ENCODE measurements around the gene LCMT2. TPM values are rescaled to one million over a fixed set of nuclear protein-coding genes. Genes with fewer than 3 reads are reported as not detected.

LCMT2 gene
- total RNA-seq, 6 donors from 2014 or later, result 1.0 to 8.2 (median 6.3) TPM

DNA sequence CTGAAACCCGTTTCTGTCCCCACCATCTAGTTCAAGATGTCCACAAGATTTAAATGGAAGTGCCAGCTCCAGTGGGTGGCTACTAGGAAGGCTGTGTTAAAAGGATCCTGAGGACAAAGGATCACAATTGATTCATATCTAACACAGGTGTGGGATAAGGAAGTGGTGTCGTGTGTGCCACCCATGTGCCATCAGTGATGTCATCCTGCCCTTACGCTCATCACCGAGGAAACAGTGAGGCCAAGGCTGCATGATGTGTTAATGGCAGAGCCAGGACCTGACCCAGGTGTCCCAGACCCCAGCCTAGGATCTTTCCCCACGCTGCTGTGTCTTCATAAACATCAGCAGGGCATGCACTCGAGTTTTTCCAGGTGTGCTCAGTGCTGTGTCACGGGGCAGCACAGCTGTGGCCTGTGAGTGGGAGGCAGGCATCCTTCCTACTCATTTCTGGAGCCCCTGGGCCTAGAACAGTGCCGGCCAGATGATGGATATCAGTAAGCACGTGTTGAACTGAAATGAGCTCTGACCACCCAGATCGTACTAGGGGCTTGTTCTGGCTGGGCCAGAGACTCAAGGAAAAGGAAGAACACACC, 53.0 kb downstream of the LCMT2 start:
- no peak for DNase-seq
- no peaks in the 10 kb centered on the region for H3K4me1 ChIP-seq
- no peaks in the 10 kb centered on the region for H3K27me3 ChIP-seq
- no peak overlapping the region for H3K27ac ChIP-seq
- 73 to 82% methylated on average over 5 to 10 of the region's 10 CpGs for WGBS, 2 donors
- no peaks in the 10 kb centered on the region for H3K9me3 ChIP-seq
- no peak overlapping the region for H3K4me3 ChIP-seq
- TF ChIP-seq POLR2A (IDR thresholded peaks at IDR 0.05) (no peak), POLR2AphosphoS5 (IDR thresholded peaks at IDR 0.05) (no peak), EP300 (IDR thresholded peaks at IDR 0.05) (no peak)
- TF ChIP-seq, protein P1, sequence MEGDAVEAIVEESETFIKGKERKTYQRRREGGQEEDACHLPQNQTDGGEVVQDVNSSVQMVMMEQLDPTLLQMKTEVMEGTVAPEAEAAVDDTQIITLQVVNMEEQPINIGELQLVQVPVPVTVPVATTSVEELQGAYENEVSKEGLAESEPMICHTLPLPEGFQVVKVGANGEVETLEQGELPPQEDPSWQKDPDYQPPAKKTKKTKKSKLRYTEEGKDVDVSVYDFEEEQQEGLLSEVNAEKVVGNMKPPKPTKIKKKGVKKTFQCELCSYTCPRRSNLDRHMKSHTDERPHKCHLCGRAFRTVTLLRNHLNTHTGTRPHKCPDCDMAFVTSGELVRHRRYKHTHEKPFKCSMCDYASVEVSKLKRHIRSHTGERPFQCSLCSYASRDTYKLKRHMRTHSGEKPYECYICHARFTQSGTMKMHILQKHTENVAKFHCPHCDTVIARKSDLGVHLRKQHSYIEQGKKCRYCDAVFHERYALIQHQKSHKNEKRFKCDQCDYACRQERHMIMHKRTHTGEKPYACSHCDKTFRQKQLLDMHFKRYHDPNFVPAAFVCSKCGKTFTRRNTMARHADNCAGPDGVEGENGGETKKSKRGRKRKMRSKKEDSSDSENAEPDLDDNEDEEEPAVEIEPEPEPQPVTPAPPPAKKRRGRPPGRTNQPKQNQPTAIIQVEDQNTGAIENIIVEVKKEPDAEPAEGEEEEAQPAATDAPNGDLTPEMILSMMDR (IDR thresholded peaks at IDR 0.05), result no peak
- H3K36me3 ChIP-seq, result no peaks in the 10 kb centered on the region
- ATAC-seq (ENCODE audit: low FRiP score in 2 of 2), result no peak

DNA sequence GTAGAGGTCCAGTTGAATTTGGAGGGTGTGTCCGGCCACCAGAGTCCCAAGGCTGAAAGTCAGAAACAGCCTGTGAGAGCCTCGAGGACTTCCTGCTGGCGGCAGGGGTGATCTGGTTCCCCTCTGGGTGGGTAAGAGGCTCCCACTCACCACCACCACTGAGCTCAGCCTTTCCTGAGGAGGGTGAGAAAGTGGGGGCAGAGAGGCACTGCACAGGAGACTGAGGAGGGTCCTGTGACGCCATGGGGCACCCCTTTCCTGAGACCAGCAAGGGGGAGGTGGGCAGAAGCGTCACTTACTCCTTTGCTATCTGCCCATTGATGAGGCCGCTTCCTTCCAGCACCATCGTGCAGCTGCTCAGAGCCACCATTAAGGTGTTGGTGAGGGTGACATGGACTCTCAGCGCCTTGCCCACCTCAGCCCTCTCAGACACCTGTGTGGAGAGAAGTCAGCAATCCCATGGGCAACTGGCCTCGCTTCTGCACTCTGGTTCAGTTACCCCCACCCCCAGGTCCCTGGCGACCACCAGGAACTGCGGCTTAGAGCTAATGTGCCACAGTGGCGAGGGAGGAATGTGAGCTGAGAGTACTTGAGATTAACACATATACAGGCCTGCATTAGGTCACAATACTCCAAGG, 53.7 kb downstream of the LCMT2 start:
- WGBS, 2 donors, result 73 to 80% methylated on average over 8 to 12 of the region's 12 CpGs
- no peaks in the 10 kb centered on the region for H3K9me3 ChIP-seq
- DNase-seq (no peak), ATAC-seq (ENCODE audit: low FRiP score in 2 of 2) (no peak)
- H3K27me3 ChIP-seq, result no peaks in the 10 kb centered on the region
- H3K36me3 ChIP-seq, result no peaks in the 10 kb centered on the region
- no peaks in the 10 kb centered on the region for H3K4me1 ChIP-seq
- TF ChIP-seq POLR2A (IDR thresholded peaks at IDR 0.05) (no peak), EP300 (IDR thresholded peaks at IDR 0.05) (no peak), POLR2AphosphoS5 (IDR thresholded peaks at IDR 0.05) (no peak)
- TF ChIP-seq, protein P1 (IDR thresholded peaks at IDR 0.05), result no peak
- no peak overlapping the region for H3K27ac ChIP-seq
- no peak overlapping the region for H3K4me3 ChIP-seq

DNA sequence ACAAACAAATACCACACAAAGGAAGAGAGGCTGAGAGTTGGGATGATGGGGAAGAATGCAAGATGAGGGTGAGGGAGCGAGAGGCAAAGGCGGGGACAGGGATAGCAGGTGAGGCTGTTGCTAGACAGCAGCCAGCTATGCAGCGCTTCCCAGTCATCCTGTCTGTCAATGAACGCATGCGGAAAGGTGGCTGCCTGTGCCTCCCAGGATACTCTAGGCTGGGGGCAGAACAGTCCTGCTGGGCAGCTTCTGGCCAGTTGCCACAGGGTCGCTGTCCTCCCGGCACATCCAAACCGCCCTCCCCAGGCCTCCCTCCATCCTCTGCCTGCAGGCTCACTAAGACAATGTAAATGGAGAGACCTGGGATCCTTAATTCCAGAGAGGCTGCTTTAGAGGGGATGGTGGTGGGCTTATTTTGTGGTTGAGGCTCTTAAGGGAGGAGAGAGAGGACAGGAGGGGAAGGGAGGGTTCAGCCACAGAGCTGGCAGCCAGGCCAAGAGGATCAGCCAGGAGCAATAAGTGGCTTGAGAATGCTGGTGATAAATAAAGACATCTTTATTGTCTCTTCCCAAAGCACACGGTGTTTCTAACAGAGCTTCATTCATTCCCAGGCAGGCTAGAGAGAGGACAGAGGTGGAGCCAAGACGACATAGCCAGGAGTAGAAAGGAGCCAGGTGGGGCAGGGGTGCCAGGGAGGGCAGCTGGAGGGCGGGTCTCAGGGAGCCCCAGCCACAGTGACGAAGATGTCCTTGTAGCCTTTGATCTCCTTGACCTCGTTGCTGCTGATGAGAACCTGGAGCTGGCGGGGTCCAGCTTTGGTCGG, 54.4 kb downstream of the LCMT2 start:
- DNase-seq (no peak), ATAC-seq (ENCODE audit: low FRiP score in 2 of 2) (no peak)
- Histone ChIP-seq H3K4me1 (no peaks in the 10 kb centered on the region), H3K27ac (no peak overlapping the region), H3K36me3 (no peaks in the 10 kb centered on the region), H3K27me3 (no peaks in the 10 kb centered on the region), H3K4me3 (no peak overlapping the region), H3K9me3 (no peaks in the 10 kb centered on the region)
- TF ChIP-seq POLR2A (IDR thresholded peaks at IDR 0.05), result no peak
- TF ChIP-seq POLR2AphosphoS5 (IDR thresholded peaks at IDR 0.05), result no peak
- no peak for TF ChIP-seq EP300 (IDR thresholded peaks at IDR 0.05)
- TF ChIP-seq, protein P1 (IDR thresholded peaks at IDR 0.05), result no peak
- 74 to 75% methylated on average over 13 to 15 of the region's 15 CpGs for WGBS, 2 donors

DNA sequence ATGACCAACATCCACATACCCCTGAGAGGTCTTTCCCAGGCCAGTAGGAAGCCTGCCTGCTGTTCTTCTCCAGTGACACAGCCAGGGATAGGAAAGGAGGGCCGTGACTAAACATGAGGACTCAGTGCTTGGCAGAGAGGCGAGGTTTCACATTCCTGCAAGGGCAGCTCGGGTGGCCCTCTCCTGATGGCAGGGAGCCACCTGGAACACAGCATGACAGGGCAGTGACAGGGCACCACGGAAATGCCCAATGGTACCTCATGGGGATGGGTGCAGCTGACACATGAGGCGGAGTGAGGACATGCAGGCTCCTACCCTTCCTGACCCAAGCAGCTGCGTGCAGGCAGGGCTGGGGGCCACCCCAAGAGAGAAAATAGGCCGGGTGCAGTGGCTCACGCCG, 56.2 kb downstream of the LCMT2 start:
- no peak overlapping the region for H3K27ac ChIP-seq
- no peaks in the 10 kb centered on the region for H3K9me3 ChIP-seq
- no peak for TF ChIP-seq POLR2AphosphoS5 (IDR thresholded peaks at IDR 0.05)
- no peak for TF ChIP-seq EP300 (IDR thresholded peaks at IDR 0.05)
- TF ChIP-seq, protein P1 (IDR thresholded peaks at IDR 0.05), result no peak
- no peak for TF ChIP-seq POLR2A (IDR thresholded peaks at IDR 0.05)
- H3K36me3 ChIP-seq, result no peaks in the 10 kb centered on the region
- ATAC-seq (ENCODE audit: low FRiP score in 2 of 2) (peak in 1 of 2 donors; percentile 35), DNase-seq (no peak)
- H3K27me3 ChIP-seq, result no peaks in the 10 kb centered on the region
- no peaks in the 10 kb centered on the region for H3K4me1 ChIP-seq
- no peak overlapping the region for H3K4me3 ChIP-seq
- WGBS, 2 donors, result 63 to 72% methylated on average over 7 to 9 of the region's 9 CpGs

Other genes with a start within 250 kb of the LCMT2 start
- gene UBR1, start 224.5 kb downstream of the LCMT2 start, total RNA-seq, result 10 to 100 TPM; 23.7 to 49.2 (median 27.2) TPM
- 10 to 100 TPM; 20.9 to 45.1 (median 25.1) TPM for gene TMEM62, start 197.0 kb downstream of the LCMT2 start, total RNA-seq
- gene CCNDBP1, start 145.2 kb downstream of the LCMT2 start, total RNA-seq, result 100 to 1,000 TPM in 2 of 6 donors, 10 to 100 TPM in 4; 56.1 to 117 (median 95.5) TPM
- gene EPB42, start 109.6 kb downstream of the LCMT2 start, total RNA-seq, result under 1 TPM in 1 of 6 donors, not detected in 5; 0.39 TPM
- gene TGM5, start 63.6 kb downstream of the LCMT2 start, total RNA-seq, result under 1 TPM in 1 of 6 donors, not detected in 5; 0.30 TPM
- gene TGM7, start 28.3 kb downstream of the LCMT2 start, total RNA-seq, result not detected
- gene ZSCAN29, start 40.5 kb upstream of the LCMT2 start, total RNA-seq, result 10 to 100 TPM; 23.9 to 63.9 (median 24.7) TPM
- gene TUBGCP4, start 40.5 kb upstream of the LCMT2 start, total RNA-seq, result 10 to 100 TPM in 5 of 6 donors, 1 to 10 TPM in 1; 5.2 to 20.2 (median 17.0) TPM
- 100 to 1,000 TPM in 1 of 6 donors, 10 to 100 TPM in 5; 19.3 to 122 (median 28.7) TPM for gene TP53BP1, start 162.6 kb upstream of the LCMT2 start, total RNA-seq
- gene MAP1A, start 187.0 kb upstream of the LCMT2 start, total RNA-seq, result 1 to 10 TPM; 2.9 to 9.8 (median 6.1) TPM